Measurements from ENCODE around the gene PDE3A.
"Not testable (repeated sequence)": the region's sequence is repeated elsewhere in the genome, so short reads cannot be mapped to it uniquely, and the experiment has no call there.

PDE3A gene

DNA sequence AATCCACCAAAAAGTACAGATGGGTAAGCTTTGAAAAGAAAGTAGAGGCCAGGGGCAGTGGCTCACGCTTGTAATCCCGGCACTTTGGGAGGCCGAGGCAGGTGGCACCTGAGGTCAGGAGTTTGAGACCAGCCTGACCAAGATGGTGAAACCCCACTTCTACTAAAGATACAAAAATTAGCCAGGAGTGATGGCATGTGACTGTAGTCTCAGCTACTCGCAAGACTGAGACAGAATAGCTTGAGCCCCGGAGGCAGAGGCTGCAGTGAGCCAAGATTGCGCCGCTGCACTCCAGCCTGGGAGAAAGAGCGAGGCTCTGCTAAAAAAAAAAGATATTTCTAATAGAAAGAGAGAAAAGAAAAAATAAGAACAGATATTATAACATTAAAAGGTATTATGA lies 192.6 kb downstream of the PDE3A start:
- DNase-seq: no peak

DNA sequence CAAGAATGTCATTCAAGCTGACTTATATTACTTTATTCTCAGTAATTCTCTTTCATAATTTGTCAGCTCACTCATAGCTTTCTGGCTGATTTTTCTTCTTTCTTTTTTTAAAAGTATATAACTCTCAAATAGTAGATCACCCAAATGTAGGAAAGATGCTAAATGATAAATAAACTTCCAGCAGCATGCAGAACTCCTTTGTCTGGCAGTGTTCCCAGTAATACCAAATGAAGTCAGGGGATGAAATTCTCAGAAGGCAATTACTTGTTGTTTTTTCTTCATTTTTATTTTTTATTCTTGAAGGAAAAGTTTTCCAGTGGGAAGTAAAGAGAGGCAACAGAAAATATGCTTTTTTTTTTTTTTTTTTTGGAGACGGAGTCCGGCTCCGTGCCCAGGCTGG lies 193.5 kb downstream of the PDE3A start:
- DNase-seq: no peak

DNA sequence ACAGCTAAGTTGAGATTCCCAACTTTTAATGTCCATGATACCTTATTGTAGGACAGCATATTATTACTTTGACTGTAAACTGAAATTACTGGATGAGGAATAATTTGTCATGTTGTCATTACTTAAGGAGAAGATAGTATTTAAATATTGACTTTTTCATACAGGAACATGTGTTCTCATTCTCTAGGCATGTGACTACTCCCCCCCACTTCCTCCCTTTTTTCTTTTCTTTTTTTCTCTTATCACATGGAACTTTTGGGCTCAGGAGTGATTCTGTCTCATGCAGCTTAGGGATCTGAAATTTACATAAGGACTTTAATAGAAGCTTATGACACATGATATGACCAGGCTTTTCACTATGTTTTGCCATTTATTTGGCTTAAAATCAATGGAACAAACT lies 199.1 kb downstream of the PDE3A start:
- no peak for DNase-seq

- no peak for DNase-seq
Measured at GRCh38 chr12:20572451-20572850, 204.1 kb downstream of the PDE3A start.

DNA sequence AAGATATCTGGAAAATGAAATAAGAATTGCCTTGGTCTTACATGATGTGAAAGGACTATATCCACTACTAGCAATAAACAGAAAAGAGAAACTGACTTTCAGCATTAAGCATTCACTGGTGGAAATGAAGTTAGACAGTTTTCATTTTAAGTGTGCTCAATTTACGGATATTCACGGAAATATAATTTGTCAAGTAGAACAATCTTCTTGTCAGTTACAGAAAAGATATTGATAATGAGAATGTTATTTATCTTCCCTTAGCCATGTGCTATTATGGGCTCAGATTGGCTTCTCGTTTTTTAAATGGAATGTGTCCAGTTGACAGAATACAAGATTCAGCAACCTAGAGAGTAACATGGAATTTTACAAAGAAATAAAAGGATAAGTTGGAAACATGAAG lies 208.2 kb downstream of the PDE3A start:
- DNase-seq: no peak

DNA sequence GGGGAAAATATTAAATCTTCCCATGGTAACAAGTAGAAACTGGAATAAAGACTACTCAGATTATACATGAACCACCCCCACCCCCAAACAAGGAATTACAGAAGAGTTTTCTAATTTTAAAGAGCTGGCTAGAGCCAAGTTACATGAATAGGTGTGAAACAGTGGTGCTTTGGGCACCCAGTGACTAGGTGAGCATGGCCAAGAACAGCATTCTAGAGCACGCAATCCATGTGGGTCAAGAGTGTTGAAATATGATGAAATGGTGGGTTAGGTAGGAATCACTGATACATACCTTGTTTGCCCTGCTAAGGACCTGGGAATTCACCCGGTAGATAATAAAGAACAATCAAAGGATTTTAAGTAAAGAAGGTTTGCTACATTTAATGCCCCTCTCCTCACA lies 208.7 kb downstream of the PDE3A start:
- DNase-seq: no peak

GRCh38 chr12:20578142-20578541 lies 209.8 kb downstream of the PDE3A start:
- no peak for DNase-seq

DNA sequence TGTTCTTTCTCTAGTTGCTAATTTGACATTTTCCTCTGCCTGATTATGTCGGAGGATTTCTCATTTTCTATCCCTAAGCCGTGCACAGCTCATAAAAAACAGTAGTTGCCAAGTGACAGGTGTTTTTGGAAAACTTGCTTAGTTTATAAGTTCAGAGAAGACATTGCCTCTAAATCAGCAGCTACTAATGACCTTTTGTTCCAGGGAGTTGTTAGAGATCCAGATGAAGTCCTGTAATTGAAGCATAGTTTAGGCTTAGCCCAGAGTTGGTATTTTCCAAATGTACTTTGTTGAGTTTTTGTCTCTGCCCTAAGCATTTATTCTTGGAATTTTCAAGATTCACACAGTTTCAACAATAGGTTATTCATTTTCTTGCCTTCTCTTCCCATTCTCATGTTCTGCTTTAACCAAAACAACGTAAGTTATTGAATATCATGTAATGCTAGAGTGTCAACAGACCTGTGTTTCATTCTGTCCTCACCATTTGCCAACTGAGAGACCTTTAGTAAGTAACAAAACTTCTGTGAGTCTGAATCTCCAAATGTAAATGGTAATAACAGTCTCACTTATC lies 216.8 kb downstream of the PDE3A start:
- DNase-seq: no peak

DNA sequence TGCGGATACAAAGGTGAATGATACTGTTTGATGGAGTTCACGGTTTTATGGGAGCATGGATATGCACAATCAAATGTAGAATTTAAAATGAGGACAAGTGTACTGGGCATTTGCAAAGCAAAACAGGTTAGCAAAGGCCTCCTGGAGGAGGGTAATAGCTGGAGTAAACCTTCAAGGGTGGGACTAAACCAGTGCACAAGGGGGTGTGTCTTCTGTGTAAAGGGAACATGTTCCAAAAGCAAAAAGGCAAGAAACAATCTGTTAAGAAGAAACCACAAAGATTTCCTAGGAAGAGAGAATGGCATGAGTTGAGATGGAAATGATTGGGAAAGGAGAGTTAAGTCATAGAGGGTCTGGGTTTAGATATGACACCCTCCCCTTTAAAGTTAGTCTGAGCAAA lies 217.6 kb downstream of the PDE3A start:
- no peak for DNase-seq

DNA sequence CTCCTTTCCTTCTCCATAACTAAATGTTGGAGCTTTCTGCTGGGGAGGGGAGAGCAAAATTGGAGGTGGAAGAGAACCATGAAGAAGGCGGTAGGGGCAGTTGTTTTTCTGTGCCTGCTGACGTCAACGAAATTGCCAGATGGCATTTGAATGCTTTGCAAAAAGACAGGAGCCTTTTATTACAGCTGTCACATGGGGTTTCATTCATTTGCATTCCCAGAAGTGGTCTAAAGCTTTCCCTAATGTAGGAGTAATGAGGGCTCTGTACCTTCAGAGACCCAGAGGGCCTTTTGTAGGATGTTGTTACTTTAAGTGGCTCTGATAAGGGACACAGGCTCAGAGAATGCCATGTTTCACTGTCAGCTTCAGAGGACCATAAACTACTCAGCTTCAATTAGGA lies 219.7 kb downstream of the PDE3A start:
- DNase-seq: no peak

- no peak for DNase-seq
Measured at GRCh38 chr12:20590570-20590969, 222.2 kb downstream of the PDE3A start.

GRCh38 chr12:20592556-20592955 lies 224.2 kb downstream of the PDE3A start:
- no peak for DNase-seq

DNA sequence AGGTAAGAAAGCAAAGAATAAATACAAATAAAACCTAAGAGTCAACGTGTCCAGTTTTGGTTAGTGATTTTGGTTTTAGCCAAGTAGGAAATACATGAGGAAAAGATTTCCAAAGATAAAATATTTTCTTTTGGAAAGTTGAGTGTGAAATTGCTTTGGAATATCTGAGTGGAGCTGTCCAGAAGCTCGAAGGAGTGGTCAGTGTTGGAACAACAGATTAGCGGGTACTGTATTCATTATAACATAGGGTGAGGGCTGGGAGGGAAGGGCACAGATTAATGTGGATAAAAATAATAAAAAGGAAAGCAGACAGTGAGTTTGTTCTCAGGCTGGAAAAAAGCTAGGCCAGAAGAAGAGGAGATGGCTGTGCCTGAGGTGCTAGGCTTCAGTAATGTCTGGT lies 225.3 kb downstream of the PDE3A start:
- no peak for DNase-seq

GRCh38 chr12:20596061-20596460 lies 227.7 kb downstream of the PDE3A start:
- DNase-seq: no peak

DNA sequence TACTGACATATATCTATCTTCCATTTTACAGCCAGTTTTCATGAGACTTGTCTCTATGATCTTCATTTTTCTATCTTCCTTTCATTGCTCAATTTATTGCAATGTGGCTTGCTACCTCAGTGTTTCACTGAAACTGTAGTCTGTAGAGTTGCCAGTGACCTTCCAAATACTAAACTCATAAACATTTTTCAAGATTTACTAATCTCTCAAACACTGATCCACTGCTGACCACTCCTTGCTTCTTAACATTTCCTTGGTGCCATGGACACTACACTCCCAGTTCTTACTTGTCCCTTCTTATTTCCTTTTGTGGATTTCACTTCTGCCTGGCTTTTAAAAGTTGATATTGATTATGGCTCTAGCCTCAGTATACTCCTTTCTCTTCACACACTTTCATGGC lies 231.4 kb downstream of the PDE3A start:
- DNase-seq: no peak

GRCh38 chr12:20601668-20602280 lies 233.4 kb downstream of the PDE3A start:
- no peak for DNase-seq

DNA sequence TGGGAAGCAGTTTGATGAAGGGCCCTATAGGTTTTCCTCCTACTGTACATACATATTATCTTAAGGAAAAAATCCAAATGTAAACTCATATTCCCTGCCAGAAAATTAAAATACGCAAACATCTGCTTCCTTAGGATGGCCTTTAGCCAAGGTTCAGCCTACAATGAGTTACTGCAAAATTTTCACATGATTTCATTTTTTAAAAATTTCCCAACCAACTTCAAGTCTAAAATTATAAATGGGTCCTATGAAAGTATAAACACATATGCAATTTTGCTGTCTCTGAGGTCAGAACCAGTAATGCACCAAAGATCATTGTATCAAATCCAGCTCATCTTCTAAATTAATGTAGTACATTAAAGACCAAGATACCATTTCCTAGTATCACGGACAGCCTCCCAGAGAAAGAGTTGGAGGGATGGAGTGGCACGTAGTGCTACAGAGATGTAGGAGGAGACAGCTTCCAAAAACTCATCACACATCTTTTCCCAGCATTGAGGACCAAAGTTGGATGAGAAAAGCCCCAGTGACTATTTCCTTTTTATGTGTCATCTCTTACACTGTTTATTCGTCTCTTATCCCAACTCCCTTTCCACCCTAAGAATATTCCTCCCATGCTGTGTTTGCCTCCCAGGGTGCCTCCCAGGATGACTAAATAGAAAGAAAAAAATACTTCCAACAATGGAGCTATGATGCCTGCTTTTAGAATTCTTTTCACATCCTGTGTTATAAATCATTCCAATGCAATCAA lies 234.5 kb downstream of the PDE3A start:
- no peak for DNase-seq

- DNase-seq: no peak
Measured at GRCh38 chr12:20604408-20605067, 236.2 kb downstream of the PDE3A start.

DNA sequence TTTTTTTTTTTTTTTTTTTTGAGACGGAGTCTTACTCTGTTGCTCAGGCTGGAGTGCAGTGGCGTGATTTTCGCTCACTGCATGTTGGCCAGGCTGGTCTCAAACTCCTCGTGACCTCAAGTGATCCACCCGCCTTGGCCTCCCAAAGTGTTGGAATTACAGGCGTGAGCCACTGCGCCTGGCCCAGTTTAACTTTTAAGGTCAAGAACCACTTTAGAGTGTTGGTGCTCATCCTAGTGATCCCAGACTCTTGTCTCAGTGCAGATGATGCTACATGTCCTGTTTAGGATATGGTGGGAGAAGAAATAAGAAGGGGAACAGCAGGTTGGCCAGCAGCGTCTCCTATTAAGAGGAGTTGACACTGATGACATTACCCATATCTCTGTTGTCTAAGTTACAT lies 246.7 kb downstream of the PDE3A start:
- not testable (repeated sequence) for DNase-seq

GRCh38 chr12:20616093-20616492 lies 247.8 kb downstream of the PDE3A start:
- DNase-seq: no peak

DNA sequence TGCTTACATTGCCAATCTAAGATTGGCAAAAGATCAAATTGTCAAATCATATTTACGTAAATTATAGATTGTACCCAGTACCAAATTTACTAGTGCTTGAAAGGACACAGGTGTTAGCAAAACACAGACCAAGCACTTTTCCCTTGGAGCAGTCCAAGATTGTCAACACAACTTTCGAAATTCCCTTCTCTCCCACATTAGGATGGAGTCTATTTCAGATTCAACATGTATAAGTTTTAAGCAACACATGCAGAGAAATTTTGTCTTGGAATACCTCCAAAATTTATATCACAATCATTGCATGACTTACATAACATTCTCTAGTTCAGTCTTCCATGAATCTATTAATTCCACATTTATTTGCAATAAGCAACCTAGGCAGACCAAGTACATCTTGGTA lies 251.9 kb downstream of the PDE3A start:
- no peak for DNase-seq

DNA sequence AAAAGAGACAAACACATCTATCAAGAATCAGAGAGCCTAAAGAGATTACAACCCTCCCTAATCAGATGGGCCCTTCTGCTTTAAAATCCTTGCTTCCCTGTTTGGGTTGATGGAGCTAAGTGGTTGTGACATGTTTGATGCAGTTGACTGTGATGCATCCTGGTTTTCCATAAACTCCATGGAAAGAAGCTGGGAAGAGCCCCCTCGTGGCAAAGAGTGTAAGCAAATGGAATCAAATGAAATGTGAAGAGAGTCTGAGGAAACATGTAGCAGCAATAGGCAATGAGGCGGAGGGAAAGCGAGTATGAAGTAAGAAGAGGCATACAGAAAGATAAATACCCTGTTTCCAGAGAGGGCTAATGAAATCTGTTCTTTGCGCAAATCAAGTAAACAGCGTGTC lies 256.4 kb downstream of the PDE3A start:
- DNase-seq: no peak

DNA sequence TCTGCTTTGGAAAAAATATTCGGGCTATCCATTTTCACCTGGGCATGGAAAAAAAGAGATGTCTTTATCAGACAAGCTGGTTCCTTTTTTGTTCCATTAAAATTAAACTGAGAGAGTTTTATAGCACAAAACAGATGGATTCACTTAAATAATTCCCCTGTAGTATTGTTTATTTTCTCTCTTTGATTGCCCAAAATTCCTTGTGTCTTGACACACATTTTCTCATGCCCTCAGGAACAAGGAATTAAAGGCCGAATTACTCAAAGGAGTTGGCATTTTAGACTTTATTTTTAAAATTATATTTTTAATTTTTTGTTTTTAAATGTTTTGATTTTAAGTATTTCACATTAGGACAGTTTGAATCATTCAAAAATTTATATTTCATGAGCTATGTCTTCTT lies 257.2 kb downstream of the PDE3A start:
- no peak for DNase-seq

DNA sequence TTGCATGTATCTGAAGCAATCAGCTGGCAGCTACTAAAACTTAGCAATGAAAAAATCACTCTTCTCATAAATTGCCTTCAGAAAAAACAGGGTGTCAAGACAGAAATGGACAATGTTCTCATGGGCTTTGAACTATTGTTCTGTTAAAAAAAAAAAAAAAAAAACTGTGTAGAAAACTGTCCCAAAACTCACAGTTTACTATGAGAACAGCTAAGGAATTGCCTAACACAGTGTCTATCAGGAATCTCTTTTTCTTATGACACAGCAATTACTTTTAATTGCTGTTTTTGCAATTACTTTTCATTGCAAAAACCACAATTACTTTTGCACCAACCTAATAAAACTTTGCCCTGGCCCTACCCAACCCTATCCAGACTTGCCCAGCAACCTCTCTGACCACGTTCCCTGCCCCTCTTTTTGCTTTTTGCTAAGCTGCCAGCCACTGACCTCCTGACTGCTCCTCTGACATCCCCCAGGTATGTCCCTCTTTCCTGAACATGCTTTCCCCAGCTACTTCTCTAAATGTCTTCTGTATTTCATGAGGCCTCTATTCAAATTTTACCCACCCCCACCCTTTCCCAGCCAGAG lies 258.8 kb downstream of the PDE3A start:
- DNase-seq: no peak

Measured in amniotic stem cell (primary cell).